ENCODE data around the gene TAF9.
"Not testable (repeated sequence)": the region's sequence is repeated elsewhere in the genome, so short reads cannot be mapped to it uniquely, and the experiment has no call there.

TAF9 gene

DNA sequence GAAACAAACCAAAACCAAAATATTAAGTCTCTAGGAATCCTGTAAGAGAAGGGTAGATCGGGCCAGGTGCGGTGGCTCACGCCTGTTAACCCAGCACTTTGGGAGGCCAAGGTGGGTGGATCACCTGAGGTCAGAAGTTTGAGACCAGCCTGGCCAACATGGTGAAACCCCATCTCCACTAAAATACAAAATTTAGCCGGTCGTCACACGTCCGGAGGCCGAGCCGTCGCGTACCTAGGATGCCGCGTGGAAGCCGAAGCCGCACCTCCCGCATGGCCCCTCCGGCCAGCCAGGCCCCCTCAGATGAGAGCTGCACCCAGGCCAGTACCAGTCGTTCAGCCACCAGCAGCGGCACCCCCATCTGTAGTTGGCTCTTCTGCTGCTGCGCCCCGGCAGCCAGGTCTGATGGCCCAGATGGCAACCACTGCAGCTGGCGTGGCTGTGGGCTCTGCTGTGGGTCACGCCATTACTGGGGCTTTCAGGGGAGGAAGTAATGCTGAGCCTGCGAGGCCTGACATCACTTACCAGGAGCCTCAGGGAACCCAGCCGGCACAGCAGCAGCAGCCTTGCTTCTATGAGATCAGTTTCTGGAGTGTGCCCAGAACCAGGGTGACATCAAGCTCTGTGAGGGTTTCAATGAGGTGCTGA lies 35.5 kb downstream of the TAF9 start:
- not testable (repeated sequence) for H3K27me3 ChIP-seq (ENCODE audit: control insufficient read depth, insufficient read depth, low read length); H3K9me3 ChIP-seq (ENCODE audit: control insufficient read depth, low read length); H3K4me1 ChIP-seq (ENCODE audit: control insufficient read depth, insufficient read depth, low read length); H3K9ac ChIP-seq (ENCODE audit: low read length); H3K4me3 ChIP-seq (ENCODE audit: low read length); H3K36me3 ChIP-seq (ENCODE audit: control insufficient read depth, insufficient read depth, low read length)

DNA sequence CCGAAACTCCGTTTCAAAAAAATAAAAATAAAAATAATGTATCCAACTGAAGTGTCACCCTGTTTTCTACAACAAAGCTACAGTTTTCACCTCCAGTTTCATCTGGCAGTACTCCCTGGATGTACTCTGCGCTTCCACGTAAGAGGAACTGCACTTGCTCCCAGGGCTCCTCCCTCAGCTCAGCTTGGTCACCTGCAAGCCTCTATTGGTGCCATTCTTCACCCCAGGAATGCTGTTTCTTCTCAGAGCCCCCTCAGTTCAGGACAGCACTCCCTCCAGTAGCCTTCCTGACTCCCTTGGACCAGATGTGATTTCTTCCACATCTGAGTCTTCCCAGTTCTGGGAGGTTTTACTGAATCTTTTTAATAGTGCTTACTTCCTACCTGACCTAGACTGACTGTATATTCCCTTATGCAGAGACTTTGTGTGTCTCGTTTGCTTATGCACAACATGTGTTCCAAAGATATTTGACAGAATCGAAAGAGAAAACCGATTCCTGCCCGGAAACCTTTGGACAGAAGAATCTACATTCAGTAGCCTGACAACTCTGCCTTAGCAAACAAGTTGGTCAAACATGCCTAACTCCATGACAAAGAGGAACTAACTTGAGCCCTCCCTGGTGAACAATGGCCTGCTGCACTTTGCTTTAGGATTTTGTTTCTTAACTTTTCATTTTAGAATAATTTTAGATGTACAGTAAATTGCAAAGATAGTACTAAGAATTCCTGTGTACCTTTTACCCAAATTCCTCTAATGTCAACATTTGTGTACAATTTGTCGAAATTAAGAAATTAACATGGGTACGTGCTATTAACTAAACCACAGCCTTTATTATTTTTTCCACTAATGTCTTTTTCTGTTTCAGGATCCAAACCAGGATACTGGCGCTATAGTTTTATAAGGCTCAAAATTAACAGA lies 37.5 kb downstream of the TAF9 start:
- H3K9ac ChIP-seq (ENCODE audit: low read length), result peak overlapping the region; percentile 89
- no peaks in the 10 kb centered on the region for H3K36me3 ChIP-seq (ENCODE audit: control insufficient read depth, insufficient read depth, low read length)
- H3K4me3 ChIP-seq (ENCODE audit: low read length), result peak overlapping the region; percentile 84
- no peaks in the 10 kb centered on the region for H3K9me3 ChIP-seq (ENCODE audit: control insufficient read depth, low read length)
- no peaks in the 10 kb centered on the region for H3K27me3 ChIP-seq (ENCODE audit: control insufficient read depth, insufficient read depth, low read length)
- H3K4me1 ChIP-seq (ENCODE audit: control insufficient read depth, insufficient read depth, low read length), result peaks cover 9% of the 10 kb centered on the region

DNA sequence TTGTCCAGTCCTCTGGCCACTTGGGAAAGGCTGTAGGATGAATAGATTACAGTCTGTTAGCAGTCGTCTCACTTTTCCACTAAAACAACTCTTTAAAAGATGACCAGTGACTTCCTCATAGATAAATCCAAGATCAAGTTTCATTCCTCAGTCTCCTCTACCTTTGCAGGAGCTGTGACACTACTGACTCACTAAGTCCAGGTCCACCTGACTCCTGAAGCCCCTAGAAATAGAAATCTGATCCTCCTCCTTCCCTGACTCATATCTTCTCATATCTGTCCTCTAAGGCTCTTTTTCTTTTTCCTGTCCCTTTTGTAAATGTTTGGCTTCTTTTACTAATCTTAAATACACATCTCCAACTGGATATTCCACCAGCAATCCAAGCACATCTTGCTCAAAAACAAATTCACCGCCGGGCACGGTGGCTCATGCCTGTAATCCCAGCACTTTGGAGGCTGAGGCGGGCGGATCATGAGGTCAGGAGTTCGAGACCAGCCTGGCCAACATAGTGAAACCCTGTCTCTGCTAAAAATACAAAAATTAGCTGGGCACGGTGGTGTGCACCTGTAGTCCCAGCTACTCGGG lies 39.3 kb downstream of the TAF9 start:
- no peak overlapping the region for H3K4me3 ChIP-seq (ENCODE audit: low read length)
- no peaks in the 10 kb centered on the region for H3K27me3 ChIP-seq (ENCODE audit: control insufficient read depth, insufficient read depth, low read length)
- H3K9ac ChIP-seq (ENCODE audit: low read length), result no peak overlapping the region
- peaks cover 9% of the 10 kb centered on the region for H3K4me1 ChIP-seq (ENCODE audit: control insufficient read depth, insufficient read depth, low read length)
- H3K9me3 ChIP-seq (ENCODE audit: control insufficient read depth, low read length), result no peaks in the 10 kb centered on the region
- H3K36me3 ChIP-seq (ENCODE audit: control insufficient read depth, insufficient read depth, low read length), result no peaks in the 10 kb centered on the region

DNA sequence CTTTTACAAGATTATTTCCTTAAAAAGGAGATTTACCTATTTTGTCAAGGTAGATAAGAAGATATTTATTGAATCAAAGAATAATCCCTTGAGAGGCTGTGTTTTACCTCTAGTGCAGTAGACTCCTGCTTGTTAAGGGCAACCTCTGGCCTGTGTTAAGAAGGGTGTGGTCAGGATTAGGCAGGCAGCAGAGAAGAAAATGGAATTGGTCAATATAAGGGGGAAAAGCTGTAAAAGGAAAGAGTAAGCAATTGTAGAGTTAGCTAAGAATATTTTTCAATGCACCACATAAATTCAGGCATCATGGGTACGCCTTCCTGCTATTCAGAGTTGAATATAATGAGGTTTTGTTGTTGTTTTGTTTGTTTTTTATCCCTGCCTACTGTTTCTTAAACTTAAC lies 43.0 kb downstream of the TAF9 start:
- no peaks in the 10 kb centered on the region for H3K36me3 ChIP-seq (ENCODE audit: control insufficient read depth, insufficient read depth, low read length)
- no peak overlapping the region for H3K4me3 ChIP-seq (ENCODE audit: low read length)
- no peaks in the 10 kb centered on the region for H3K27me3 ChIP-seq (ENCODE audit: control insufficient read depth, insufficient read depth, low read length)
- H3K4me1 ChIP-seq (ENCODE audit: control insufficient read depth, insufficient read depth, low read length), result peaks cover 6% of the 10 kb centered on the region
- no peaks in the 10 kb centered on the region for H3K9me3 ChIP-seq (ENCODE audit: control insufficient read depth, low read length)
- H3K9ac ChIP-seq (ENCODE audit: low read length), result no peak overlapping the region

DNA sequence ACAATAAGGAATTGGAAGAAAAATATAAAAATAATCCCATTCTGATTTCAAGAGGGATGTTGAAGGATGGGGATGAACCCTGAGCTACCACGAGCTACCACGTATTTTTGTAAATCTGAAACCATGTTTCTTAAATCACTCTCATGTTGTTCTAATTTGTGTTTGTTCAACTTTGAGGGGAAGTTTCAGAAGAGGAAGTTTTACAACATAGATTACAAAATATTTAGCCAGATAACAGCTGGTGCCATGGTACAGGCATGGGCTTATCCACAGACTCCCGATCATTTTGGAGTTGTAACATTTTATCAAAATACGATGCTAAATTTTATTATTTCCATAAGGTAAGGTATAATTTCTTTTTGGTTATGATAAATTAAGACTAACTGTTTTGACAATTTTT lies 51.9 kb downstream of the TAF9 start:
- no peaks in the 10 kb centered on the region for H3K27me3 ChIP-seq (ENCODE audit: control insufficient read depth, insufficient read depth, low read length)
- H3K4me1 ChIP-seq (ENCODE audit: control insufficient read depth, insufficient read depth, low read length), result no peaks in the 10 kb centered on the region
- H3K36me3 ChIP-seq (ENCODE audit: control insufficient read depth, insufficient read depth, low read length), result peaks cover 7% of the 10 kb centered on the region
- H3K9ac ChIP-seq (ENCODE audit: low read length), result no peak overlapping the region
- no peaks in the 10 kb centered on the region for H3K9me3 ChIP-seq (ENCODE audit: control insufficient read depth, low read length)
- no peak overlapping the region for H3K4me3 ChIP-seq (ENCODE audit: low read length)

DNA sequence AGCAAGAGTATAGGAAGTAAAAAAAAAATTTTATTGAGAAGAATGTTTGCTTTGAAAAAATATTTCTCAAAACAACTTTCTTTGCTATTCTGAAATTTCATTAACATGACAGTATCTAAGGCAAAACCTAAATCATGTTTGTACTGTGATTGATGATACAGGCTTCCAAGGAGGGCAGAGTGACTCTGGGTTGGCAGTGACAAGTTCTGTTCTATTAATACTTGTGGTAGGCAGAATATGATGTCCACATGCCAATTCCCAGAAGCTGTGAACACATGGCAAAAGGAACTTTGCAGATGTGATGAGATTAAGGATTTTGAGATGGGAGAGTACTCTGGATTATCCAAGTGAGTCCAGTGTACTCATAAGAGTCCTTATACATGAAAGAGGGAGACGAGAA lies 53.3 kb downstream of the TAF9 start:
- Histone ChIP-seq H3K9ac (ENCODE audit: low read length) (no peak overlapping the region), H3K9me3 (ENCODE audit: control insufficient read depth, low read length) (no peaks in the 10 kb centered on the region), H3K36me3 (ENCODE audit: control insufficient read depth, insufficient read depth, low read length) (peaks cover 8% of the 10 kb centered on the region)

More for the DNA sequence above, 53.3 kb downstream of the TAF9 start:
- H3K4me1 ChIP-seq (ENCODE audit: control insufficient read depth, insufficient read depth, low read length), result no peaks in the 10 kb centered on the region
- H3K27me3 ChIP-seq (ENCODE audit: control insufficient read depth, insufficient read depth, low read length), result no peaks in the 10 kb centered on the region
- no peak overlapping the region for H3K4me3 ChIP-seq (ENCODE audit: low read length)

All from mucosa of stomach (tissue), 1 donor.